Nasal cavity respiratory epithelium epithelial cell of viscerocranial mucosa (primary cell): ENCODE data around the gene EFHD1. TPM values are rescaled to one million over a fixed set of nuclear protein-coding genes. Genes with fewer than 3 reads are reported as not detected.

Source experiments
- total RNA-seq: library from RNA; depleted of rRNA; stranded (reverse); fragments of >200 nt; gene quantifications from 2 replicates; pipeline ENCODE4 v1.2.3, GENCODE V29; 2014

Gene EFHD1, protein sequence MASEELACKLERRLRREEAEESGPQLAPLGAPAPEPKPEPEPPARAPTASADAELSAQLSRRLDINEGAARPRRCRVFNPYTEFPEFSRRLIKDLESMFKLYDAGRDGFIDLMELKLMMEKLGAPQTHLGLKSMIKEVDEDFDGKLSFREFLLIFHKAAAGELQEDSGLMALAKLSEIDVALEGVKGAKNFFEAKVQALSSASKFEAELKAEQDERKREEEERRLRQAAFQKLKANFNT
- 0.07 TPM in 1 of 2 replicates, not detected in the other for total RNA-seq

GRCh38 chr2:232633413-232634205 lies at the start of gene EFHD1:
EFHD1 (plus strand) TSS chr2:232633604; CDS start chr2:232633705, 101 bp downstream.

DNA sequence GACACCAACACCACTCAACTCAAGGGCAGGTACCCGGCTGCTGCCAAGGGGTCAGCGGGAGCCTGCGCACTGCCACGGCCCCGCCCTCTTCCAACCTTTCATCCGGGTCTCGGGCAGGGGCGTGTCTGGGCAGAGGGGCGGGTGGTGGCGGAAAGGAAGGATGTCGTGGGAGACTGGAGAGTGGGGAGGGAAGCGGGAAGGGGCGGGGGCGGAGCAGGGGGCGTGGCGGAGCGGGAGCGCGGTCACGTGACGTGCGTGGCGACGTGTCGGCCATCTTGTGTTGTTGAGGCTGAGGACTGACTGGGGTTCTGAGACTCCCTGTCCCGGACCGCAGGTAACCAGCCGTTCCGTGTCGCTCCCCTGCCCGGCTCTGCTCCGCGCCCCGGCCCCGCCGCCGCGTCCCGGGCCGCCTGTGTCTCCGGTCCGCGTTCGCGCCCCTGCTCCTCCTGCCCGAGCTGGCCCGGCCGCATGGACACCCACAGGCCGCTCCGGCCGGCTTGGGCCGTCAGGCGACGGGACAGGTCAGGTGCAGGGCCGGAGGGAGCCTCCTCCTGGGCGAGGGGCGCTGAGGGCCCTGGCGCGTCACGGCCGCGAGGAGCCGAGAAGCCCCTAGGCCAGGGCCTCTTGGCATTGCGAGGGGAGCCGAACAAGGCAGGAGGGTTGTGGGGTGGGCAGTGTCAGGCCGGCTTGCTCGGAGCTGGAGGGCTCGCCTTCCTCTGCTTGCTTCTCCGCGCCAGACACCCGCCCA lies 63.8 kb downstream of the EFHD1 start, which contains the start of gene GIGYF2:
Gene GIGYF2, plus strand, starts transcription at position 273 of the 748 bp plus-strand sequence. CDS start 37,867 bp downstream, outside the sequence.

Other genes starting within 250 kb of the EFHD1 start
- gene ALPG, start 226.8 kb upstream of the EFHD1 start, total RNA-seq, result not detected in 2 replicates
- not detected in 2 replicates for gene ALPI, start 177.5 kb upstream of the EFHD1 start, total RNA-seq
- not detected in 2 replicates for gene ECEL1, start 145.8 kb upstream of the EFHD1 start, total RNA-seq
- not detected in 2 replicates for gene PRSS56, start 113.2 kb upstream of the EFHD1 start, total RNA-seq
- not detected in 2 replicates for gene CHRND, start 107.4 kb upstream of the EFHD1 start, total RNA-seq
- gene CHRNG, start 93.9 kb upstream of the EFHD1 start, total RNA-seq, result not detected in 2 replicates
- gene TIGD1, start 83.0 kb upstream of the EFHD1 start, total RNA-seq, result 1.0 and 2.8 TPM in 2 replicates
- gene EIF4E2, start 82.9 kb upstream of the EFHD1 start, total RNA-seq, result 60.2 and 68.7 TPM in 2 replicates
- 56.0 and 63.4 TPM in 2 replicates for gene GIGYF2, start 63.7 kb downstream of the EFHD1 start, total RNA-seq
- gene KCNJ13, start 143.0 kb downstream of the EFHD1 start, total RNA-seq, result not detected in 2 replicates
- gene SNORC, start 236.7 kb downstream of the EFHD1 start, total RNA-seq, result 0.34 and 1.1 TPM in 2 replicates